Right kidney (tissue), 1 donor: ENCODE results near the gene RBSN.

Experiments used
- DNase-seq: peaks from one replicate; pipeline ENCODE4 v3.0.0-alpha.2; 2016

Gene RBSN

GRCh38 chr3:15060029-15060428, 38.9 kb downstream of the RBSN start:
- DNase-seq, result no peak

- DNase-seq, result no peak
Measured at GRCh38 chr3:15056676-15057404, 42.1 kb downstream of the RBSN start.

GRCh38 chr3:15055019-15055557, 43.9 kb downstream of the RBSN start:
- no peak for DNase-seq

- DNase-seq, result no peak
Measured at GRCh38 chr3:15053541-15053940, 45.4 kb downstream of the RBSN start.

- DNase-seq, result no peak
Measured at GRCh38 chr3:15052335-15053242, 46.4 kb downstream of the RBSN start.

- no peak for DNase-seq
Measured at GRCh38 chr3:15051531-15051930, 47.4 kb downstream of the RBSN start.

- no peak for DNase-seq
Measured at GRCh38 chr3:15050405-15051092, 48.4 kb downstream of the RBSN start.

- no peak for DNase-seq
Measured at GRCh38 chr3:15049584-15049983, 49.4 kb downstream of the RBSN start.

GRCh38 chr3:15045667-15046066, 53.3 kb downstream of the RBSN start:
- no peak for DNase-seq

- no peak for DNase-seq
Measured at GRCh38 chr3:15044326-15044725, 54.6 kb downstream of the RBSN start.

- DNase-seq, result no peak
Measured at GRCh38 chr3:15043408-15044171, 55.4 kb downstream of the RBSN start.

GRCh38 chr3:15042936-15043335, 56.0 kb downstream of the RBSN start:
- DNase-seq, result no peak

- DNase-seq, result no peak
Measured at GRCh38 chr3:15041950-15042349, 57.0 kb downstream of the RBSN start.

- DNase-seq, result no peak
Measured at GRCh38 chr3:15040844-15041243, 58.1 kb downstream of the RBSN start.

GRCh38 chr3:15038306-15038705, 60.6 kb downstream of the RBSN start:
- DNase-seq, result no peak

- no peak for DNase-seq
Measured at GRCh38 chr3:15033103-15033502, 65.8 kb downstream of the RBSN start.

- DNase-seq, result no peak
Measured at GRCh38 chr3:15032650-15033049, 66.3 kb downstream of the RBSN start.

- no peak for DNase-seq
Measured at GRCh38 chr3:15029625-15030024, 69.3 kb downstream of the RBSN start.

- no peak for DNase-seq
Measured at GRCh38 chr3:15023719-15024118, 75.2 kb downstream of the RBSN start.

GRCh38 chr3:15023249-15023648, 75.7 kb downstream of the RBSN start:
- no peak for DNase-seq
